ENCODE results near the gene UNC93A. TPM values are rescaled to one million over a fixed set of nuclear protein-coding genes. Genes with fewer than 3 reads are reported as not detected.
"Not testable (repeated sequence)": the region's sequence is repeated elsewhere in the genome, so short reads cannot be mapped to it uniquely, and the experiment has no call there.

The UNC93A gene
- total RNA-seq, 2 donors from 2014 or later, result not detected

DNA sequence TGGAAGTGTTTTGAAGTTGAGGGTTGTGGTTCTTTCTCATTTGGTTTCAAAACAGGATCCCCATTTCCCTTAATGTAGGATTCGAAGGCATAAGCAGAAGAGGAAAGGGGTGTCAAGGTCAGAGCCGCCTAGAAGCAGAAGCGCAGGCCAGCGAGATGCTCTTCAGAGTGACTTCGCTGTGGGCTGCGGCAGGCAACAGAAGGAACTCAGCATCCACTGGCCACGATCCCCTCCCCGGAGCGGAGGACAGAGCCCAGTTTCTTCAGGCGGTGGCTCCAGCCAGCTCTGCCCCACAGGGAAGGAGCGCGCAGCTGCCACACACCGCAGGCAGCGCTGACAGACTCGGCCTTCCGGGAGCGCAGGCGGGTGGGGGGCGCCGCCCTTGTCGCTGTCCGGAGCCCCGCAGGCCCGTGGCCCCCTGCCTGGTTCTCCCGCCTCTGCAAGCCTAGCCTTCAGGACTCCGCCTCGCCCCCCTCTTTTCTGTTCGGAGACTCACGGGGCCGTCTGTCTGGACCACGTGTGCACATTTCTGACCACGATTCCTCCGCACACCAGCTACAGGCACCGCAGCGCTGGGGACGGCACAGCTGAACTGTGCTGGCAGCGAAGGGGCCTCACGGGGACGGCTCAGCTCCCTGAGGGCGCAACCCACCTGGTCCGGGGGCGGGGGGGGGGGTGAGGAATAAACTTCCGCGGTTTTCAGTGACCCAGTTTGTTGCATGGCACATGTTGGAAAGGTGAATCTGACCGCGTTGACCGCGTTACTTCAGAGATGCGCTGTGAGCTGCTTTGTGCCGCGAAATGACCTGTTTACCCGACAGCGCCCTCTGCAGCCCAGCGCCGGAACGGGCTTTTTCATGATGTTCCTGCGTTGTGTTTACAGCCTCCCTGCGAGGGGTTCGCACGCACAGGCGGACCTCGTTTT, 59.9 kb downstream of the UNC93A start:
- H3K4me1 ChIP-seq (ENCODE audit: control insufficient read depth in 1 of 2, low read depth in 2 of 2), result peaks cover 4 to 14% of the 10 kb centered on the region in 2 donors
- H3K36me3 ChIP-seq, result no peaks in the 10 kb centered on the region
- DNase-seq (ENCODE audit: low spot score) (no peak), ATAC-seq (ENCODE audit: insufficient number of reproducible peaks, low FRiP score, low read depth) (no peak)
- H3K27me3 ChIP-seq (replicated peaks; ENCODE audit: insufficient read depth), result no peaks in the 10 kb centered on the region
- peak overlapping the region; percentile 65 for H3K4me3 ChIP-seq
- TF ChIP-seq CTCF (IDR thresholded peaks at IDR 0.05), result peak; percentile 28
- peaks cover 6% of the 10 kb centered on the region for H3K9me3 ChIP-seq
- no peak overlapping the region for H3K27ac ChIP-seq

DNA sequence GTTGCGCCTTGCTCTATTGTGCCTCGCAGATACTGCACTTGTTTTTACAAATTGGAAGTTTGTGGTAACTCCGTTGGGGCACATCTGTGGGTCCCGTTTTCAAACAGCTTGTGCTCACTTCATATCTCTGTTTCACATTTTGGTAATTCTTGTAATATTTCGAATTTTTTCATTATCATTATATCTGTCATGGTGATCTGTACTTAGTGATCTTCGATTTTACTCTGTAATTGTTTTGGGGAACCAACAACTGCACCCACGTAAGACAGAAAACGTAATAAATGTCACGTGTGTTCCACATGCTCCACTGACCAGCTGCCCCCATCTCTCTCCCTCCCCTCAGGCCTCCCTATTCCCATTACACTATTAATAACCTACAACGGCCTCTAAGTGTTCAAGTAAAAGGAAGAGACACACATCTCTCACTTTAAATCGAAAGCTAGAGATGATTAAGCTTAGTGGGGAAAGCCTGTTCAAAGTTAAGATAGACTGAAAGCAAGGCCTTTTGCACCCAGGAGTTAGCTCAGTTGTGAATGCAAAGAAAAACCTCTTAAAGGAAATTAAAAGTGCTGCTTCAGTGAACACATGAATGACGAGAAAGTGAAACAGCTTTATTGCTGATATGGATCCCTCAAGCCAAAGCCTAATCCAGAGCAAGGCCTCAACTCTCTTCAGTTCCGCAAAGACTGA, 60.7 kb downstream of the UNC93A start:
- H3K4me3 ChIP-seq, result peak overlapping the region; percentile 65
- DNase-seq (ENCODE audit: low spot score) (no peak), ATAC-seq (ENCODE audit: insufficient number of reproducible peaks, low FRiP score, low read depth) (no peak)
- no peak for TF ChIP-seq CTCF (IDR thresholded peaks at IDR 0.05)
- H3K36me3 ChIP-seq, result no peaks in the 10 kb centered on the region
- H3K27ac ChIP-seq, result no peak overlapping the region
- peaks cover 6% of the 10 kb centered on the region for H3K9me3 ChIP-seq
- no peaks in the 10 kb centered on the region for H3K27me3 ChIP-seq (replicated peaks; ENCODE audit: insufficient read depth)
- H3K4me1 ChIP-seq (ENCODE audit: control insufficient read depth in 1 of 2, low read depth in 2 of 2), result peaks cover 4 to 14% of the 10 kb centered on the region in 2 donors

GRCh38 chr6:167356874-167357273, 65.8 kb downstream of the UNC93A start:
- ATAC-seq (ENCODE audit: insufficient number of reproducible peaks, low FRiP score, low read depth), result no peak
- Histone ChIP-seq H3K9me3 (peaks cover 6% of the 10 kb centered on the region), H3K4me1 (ENCODE audit: control insufficient read depth in 1 of 2, low read depth in 2 of 2) (no peaks in the 10 kb centered on the region), H3K27ac (no peak overlapping the region), H3K4me3 (no peak overlapping the region), H3K36me3 (no peaks in the 10 kb centered on the region), H3K27me3 (replicated peaks; ENCODE audit: insufficient read depth) (no peaks in the 10 kb centered on the region)
- no peak for TF ChIP-seq CTCF (IDR thresholded peaks at IDR 0.05)
- no peak for DNase-seq (ENCODE audit: low spot score)

DNA sequence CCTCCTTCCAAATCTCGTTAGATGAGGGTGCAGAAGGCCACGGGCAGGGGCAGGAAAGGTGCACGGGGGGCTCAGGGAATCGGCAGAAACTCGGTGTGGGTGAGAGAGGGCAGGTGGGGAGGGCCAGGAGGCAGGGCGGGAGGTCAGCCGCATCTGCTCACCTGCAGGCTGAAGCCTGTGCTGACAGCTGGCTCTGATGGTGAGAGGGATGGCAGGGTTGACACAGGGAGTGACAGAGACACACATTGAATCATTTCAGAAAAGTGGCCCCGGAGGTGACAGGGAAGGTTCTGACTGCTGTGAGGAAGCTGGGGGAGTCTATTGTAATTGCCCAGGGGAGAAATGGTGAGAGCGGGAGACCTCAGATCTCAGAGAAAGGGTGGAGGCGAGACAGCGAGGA, 67.3 kb downstream of the UNC93A start:
- H3K36me3 ChIP-seq, H3K4me3 ChIP-seq: not testable (repeated sequence)

DNA sequence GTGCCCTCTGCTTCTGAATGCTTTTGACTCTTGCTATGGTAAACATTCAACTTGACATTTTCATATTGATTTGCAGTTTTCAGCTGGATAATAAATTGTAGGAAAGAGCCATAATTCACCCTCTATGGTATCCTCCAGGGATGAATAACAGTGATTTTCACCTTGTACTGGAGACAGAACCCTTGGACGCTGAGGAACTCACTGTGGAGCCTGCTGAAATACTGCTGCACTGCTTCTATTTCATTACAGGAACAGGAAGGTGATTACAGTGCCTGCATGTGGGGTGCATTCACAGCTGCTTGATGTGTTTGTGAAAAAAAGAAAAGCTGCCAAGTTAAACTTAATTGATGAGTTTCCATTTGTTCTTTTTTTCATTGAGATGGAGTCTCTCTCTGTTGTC, 70.1 kb downstream of the UNC93A start:
- H3K4me3 ChIP-seq; ATAC-seq (ENCODE audit: insufficient number of reproducible peaks, low FRiP score, low read depth); H3K9me3 ChIP-seq; H3K27me3 ChIP-seq (replicated peaks; ENCODE audit: insufficient read depth); H3K4me1 ChIP-seq (ENCODE audit: control insufficient read depth in 1 of 2, low read depth in 2 of 2); H3K36me3 ChIP-seq; H3K27ac ChIP-seq; DNase-seq (ENCODE audit: low spot score): not testable (repeated sequence)

More for the DNA sequence above, 67.3 kb downstream of the UNC93A start:
- not testable (repeated sequence) for H3K4me1 ChIP-seq (ENCODE audit: control insufficient read depth in 1 of 2, low read depth in 2 of 2); H3K27me3 ChIP-seq (replicated peaks; ENCODE audit: insufficient read depth); H3K27ac ChIP-seq; ATAC-seq (ENCODE audit: insufficient number of reproducible peaks, low FRiP score, low read depth); H3K9me3 ChIP-seq; DNase-seq (ENCODE audit: low spot score)

Other genes with a start within 250 kb of the UNC93A start
- not detected for gene CCR6, start 168.2 kb upstream of the UNC93A start, total RNA-seq
- not detected for gene GPR31, start 133.3 kb upstream of the UNC93A start, total RNA-seq
- not detected for gene TTLL2, start 33.8 kb downstream of the UNC93A start, total RNA-seq

Measured in thoracic aorta (tissue), 2 donors.